Ectodermal cell (in vitro differentiated cells): ENCODE data around the gene APLNR. TPM values are rescaled to one million over a fixed set of nuclear protein-coding genes. Genes with fewer than 3 reads are reported as not detected.
"Not testable (repeated sequence)": the region's sequence is repeated elsewhere in the genome, so short reads cannot be mapped to it uniquely, and the experiment has no call there.

ENCODE experiments used
- H3K27ac ChIP-seq: 2 replicates; pipeline ENCODE4 v1.7.0; 2013; ENCODE audit warnings: mild to moderate bottlenecking, low read depth, low read length; ENCODE audit not compliant: insufficient read depth, poor library complexity, severe bottlenecking
- H3K27me3 ChIP-seq: 2 replicates; pipeline ENCODE4 v1.7.0; 2013; ENCODE audit warnings: mild to moderate bottlenecking, low read length; ENCODE audit not compliant: insufficient read depth, control insufficient read depth, poor library complexity, severe bottlenecking
- H3K36me3 ChIP-seq: one replicate; pipeline ENCODE4 v1.7.0; 2013; ENCODE audit warnings: low read length; ENCODE audit not compliant: control insufficient read depth, insufficient read depth
- H3K4me1 ChIP-seq: one replicate; pipeline ENCODE4 v1.7.0; 2013; ENCODE audit warnings: low read length; ENCODE audit not compliant: control insufficient read depth, insufficient read depth
- H3K4me3 ChIP-seq: 2 replicates; pipeline ENCODE4 v1.7.0; 2013; ENCODE audit warnings: low read depth, low read length, control low read depth; ENCODE audit not compliant: insufficient read depth
- H3K9me3 ChIP-seq: 2 replicates; pipeline ENCODE4 v1.7.0; 2013; ENCODE audit warnings: mild to moderate bottlenecking, low read length, moderate library complexity; ENCODE audit not compliant: control insufficient read depth
- WGBS, 2 experiments: methylation state at CpG; one replicate each; pipeline ENCODE4 v1.1.7; 2013; ENCODE audit warnings: missing lambda C conversion rate in 2 of 2; 5-methylcytosine and 5-hydroxymethylcytosine counted together
- polyA plus RNA-seq, 4 experiments: library from polyadenylated mRNA; stranded (reverse); fragments of 50-300 nt; gene quantifications; one replicate each; pipeline ENCODE4 v1.2.3, GENCODE V29; 2013

The APLNR gene
- polyA plus RNA-seq (2013, experiment 1 of 4) = 7.8 TPM
- polyA plus RNA-seq (2013, experiment 2 of 4) = 8.2 TPM
- polyA plus RNA-seq (2013, experiment 3 of 4) = 7.4 TPM
- polyA plus RNA-seq (2013, experiment 4 of 4) = 8.2 TPM

DNA sequence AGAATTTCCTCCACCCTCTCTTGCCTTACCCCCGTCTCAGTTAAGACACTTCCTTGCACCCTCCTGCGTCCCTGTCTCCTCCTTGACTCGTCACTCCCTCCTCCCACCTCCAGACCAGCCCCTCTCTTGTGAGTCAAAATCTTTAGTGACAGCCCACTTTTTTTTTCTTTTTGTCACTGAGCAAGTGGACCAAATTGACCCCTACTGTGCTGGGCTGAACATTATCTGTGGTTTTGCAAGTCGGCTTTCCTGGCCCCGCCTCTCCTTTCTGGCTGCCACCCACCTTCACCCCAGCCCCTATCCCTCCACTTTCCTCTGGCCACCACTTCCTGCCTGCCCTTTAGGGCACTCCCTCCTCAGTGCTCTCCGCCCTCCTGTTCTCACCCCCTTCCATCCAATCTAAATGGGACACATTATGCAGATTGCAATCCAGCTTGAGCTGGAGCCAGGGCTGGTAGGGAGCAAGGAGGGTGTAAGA, at the start of gene APLNR:
APLNR (minus strand) TSS at position 47 of the 478 bp plus-strand sequence. CDS start 246 bp downstream, outside the sequence.
- 41 to 48% methylated on average over 6 of the region's 6 CpGs for WGBS, 2 experiments
- Histone ChIP-seq H3K27me3 (no peaks in the 10 kb centered on the region), H3K36me3 (no peaks in the 10 kb centered on the region), H3K27ac (no peak within 1 kb of the TSS), H3K4me3 (no peak within 1 kb of the TSS), H3K9me3 (no peaks in the 10 kb centered on the region), H3K4me1 (peaks cover 51% of the 10 kb centered on the region)

DNA sequence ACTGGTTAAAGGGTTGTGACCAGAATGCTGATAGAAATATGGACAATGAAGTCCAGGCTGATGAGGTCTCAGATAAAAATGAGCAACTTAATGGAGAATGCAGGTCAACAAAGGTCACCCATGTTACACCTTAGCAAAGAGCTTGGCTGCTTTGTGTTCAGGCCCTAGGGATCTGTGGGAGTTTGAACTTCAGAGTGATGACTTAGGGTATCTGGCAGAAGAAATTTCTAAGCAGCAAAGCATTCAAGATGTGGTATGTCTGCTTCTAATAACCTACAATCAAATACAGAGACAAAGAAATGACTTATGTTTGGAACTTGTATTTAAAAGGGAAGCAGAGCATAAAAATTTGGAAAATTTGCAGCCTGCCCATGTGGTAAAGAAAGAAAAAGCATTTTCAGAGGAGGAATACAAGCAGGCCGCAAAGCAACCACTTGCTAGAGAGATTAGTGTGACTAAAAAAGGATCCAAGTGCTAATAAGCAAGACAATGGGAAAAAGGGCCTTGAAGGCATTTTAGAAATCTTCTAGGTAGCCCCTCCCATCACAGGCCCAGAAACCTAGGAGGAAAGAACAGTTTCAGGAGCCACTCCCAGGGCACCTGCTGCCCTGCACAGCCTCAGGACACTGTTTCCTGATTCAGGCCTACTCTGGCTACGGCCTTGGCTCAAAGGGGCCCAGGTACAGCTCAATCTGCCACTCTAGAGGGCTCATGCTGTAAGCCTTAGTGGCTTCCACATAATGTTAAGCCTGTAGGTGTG, 46.4 kb upstream of the APLNR start:
- Histone ChIP-seq H3K4me1 (peaks cover 6% of the 10 kb centered on the region), H3K27me3 (no peaks in the 10 kb centered on the region), H3K9me3 (no peaks in the 10 kb centered on the region), H3K4me3 (no peak overlapping the region), H3K36me3 (no peaks in the 10 kb centered on the region), H3K27ac (no peak overlapping the region)
- WGBS, 2 experiments = 65 to 72% methylated on average over 2 of the region's 2 CpGs

GRCh38 chr11:57281546-57281945, 44.5 kb upstream of the APLNR start:
- 86 to 97% methylated on average over 5 to 6 of the region's 6 CpGs for WGBS, 2 experiments
- not testable (repeated sequence) for H3K4me3 ChIP-seq, H3K27me3 ChIP-seq, H3K36me3 ChIP-seq, H3K4me1 ChIP-seq, H3K9me3 ChIP-seq, H3K27ac ChIP-seq

DNA sequence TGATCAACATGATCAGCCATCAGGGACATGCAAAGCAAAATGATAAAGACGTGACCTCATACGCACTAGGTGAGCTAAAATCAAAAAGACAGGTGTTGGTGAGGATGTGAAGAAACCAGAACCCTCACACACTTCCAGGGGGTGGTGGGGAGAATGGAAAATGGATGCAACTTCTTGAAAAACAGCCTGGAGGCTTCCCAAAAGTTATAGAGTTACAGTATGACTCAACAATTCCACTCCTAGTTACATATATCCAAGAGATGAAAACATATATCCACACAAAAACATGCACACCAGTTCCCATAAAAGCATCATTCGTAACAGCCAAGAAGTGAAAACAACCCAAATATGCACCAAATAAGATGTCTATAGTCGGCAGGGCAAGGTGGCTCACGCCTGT, 42.1 kb upstream of the APLNR start:
- Histone ChIP-seq H3K9me3 (no peaks in the 10 kb centered on the region), H3K4me3 (no peak overlapping the region), H3K27ac (no peak overlapping the region), H3K36me3 (no peaks in the 10 kb centered on the region), H3K4me1 (peaks cover 6% of the 10 kb centered on the region), H3K27me3 (peaks cover 5% of the 10 kb centered on the region)
- WGBS, 2 experiments = 93 to 97% methylated on average over 5 of the region's 5 CpGs

DNA sequence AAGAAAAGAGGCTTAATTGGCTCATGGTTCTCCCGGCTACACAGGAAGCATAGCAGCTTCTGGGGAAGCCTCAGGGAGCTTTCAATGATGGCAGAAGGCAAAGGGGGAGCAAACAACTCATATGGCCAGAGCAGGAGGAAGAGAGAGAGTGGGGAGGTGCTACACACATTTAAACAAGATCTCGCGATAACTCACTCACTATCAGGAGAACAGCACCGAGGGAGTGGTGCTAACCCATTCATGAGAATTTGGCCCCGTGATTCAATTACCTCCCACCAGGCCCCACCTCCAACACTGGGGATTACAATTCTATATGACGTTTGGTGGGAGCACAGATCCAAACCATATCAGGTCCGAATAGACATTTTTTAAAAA, 41.7 kb upstream of the APLNR start:
- WGBS, 2 experiments = 90 to 92% methylated on average over 7 of the region's 7 CpGs
- Histone ChIP-seq H3K9me3 (no peaks in the 10 kb centered on the region), H3K36me3 (no peaks in the 10 kb centered on the region), H3K27me3 (peaks cover 5% of the 10 kb centered on the region), H3K27ac (no peak overlapping the region), H3K4me3 (no peak overlapping the region), H3K4me1 (peaks cover 4% of the 10 kb centered on the region)

DNA sequence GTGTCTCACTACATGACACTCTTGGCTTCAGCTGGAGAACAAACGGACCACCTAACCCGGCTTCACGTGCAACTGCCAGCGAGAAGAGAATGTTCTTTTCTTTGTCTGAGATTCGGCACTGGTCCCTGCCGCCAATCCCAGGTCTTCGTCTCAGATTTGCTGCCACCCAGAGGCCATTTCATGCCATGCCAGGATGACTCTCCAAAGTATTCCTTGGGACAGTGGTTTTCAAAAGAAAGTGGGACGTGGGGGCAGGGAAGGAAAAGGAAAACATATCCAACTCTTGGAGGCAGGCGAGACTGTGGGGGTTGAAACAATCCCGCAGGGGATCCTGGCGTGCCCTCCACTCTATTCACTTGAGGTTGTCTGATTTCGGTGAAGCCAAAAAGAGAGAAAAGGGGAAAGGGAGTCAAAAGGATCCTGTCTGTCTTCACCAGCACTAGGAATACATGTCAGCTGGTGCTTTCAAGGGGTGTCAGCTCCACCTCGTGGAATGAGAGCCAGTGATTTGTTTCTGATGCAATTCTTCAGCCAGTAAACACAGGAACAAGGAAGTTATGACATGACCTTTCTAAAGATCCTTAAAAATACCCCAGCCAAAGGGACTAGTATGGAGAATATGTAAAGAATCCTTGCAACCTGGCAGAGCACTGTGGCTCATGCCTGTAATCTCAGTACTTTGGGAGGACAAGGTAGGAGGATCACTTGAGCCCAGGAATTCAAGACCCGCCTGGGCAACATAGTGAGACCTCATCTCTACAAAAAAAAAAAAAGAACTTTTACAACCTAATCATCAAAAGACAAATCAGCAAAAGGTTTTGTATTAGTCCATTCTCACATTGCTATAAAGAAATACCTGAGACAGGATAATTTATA, 41.0 kb upstream of the APLNR start:
- no peak overlapping the region for H3K27ac ChIP-seq
- H3K4me1 ChIP-seq = no peaks in the 10 kb centered on the region
- H3K36me3 ChIP-seq = no peaks in the 10 kb centered on the region
- peaks cover 5% of the 10 kb centered on the region for H3K27me3 ChIP-seq
- no peaks in the 10 kb centered on the region for H3K9me3 ChIP-seq
- 12% methylated on average over 14 of the region's 14 CpGs for WGBS, 2 experiments
- no peak overlapping the region for H3K4me3 ChIP-seq

DNA sequence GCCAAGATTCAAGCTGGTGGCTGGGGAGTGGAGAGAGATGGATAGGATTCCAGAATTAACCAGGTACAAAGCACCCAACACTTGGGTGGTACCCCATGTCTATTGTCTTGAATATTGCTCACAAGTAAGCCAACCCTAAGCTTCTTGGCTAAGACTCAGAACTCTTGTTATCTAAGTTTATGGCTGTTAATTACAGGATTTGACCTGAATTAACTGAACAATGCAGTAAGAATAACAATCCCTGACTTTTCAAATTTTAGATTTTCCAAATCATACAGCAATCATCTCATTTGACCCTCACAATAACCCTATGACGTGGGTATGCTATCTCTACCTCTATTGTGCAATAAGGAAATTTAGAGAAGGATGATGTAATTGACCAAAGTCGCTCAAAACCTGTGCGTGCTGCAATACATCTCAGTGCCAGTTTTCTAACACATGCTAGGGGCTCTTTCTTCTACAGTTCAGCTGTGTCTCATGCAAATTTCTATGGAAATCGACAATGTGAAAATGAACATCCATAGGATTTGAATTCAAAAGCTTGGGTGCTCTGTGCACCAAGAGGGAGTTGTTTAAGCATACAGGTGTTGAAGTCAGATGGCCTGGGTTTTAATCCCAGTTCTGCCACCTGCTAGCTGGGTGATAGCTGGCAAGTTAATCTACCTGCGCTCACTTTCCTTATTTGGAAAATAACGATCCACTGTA, 40.1 kb upstream of the APLNR start:
- Histone ChIP-seq H3K4me3 (no peak overlapping the region), H3K4me1 (no peaks in the 10 kb centered on the region), H3K27me3 (peaks cover 5% of the 10 kb centered on the region), H3K9me3 (no peaks in the 10 kb centered on the region), H3K36me3 (no peaks in the 10 kb centered on the region), H3K27ac (no peak overlapping the region)
- 82 to 91% methylated on average over 5 to 6 of the region's 6 CpGs for WGBS, 2 experiments

- Histone ChIP-seq H3K27ac (no peak overlapping the region), H3K36me3 (no peaks in the 10 kb centered on the region), H3K27me3 (peaks cover 5% of the 10 kb centered on the region), H3K4me1 (no peaks in the 10 kb centered on the region), H3K9me3 (no peaks in the 10 kb centered on the region), H3K4me3 (no peak overlapping the region)
- WGBS, 2 experiments = 89 to 95% methylated on average over 3 of the region's 3 CpGs
Measured at GRCh38 chr11:57276169-57276970, 39.3 kb upstream of the APLNR start.

GRCh38 chr11:57275582-57275981, 38.5 kb upstream of the APLNR start:
- Histone ChIP-seq H3K4me1 (no peaks in the 10 kb centered on the region), H3K27ac (no peak overlapping the region), H3K4me3 (no peak overlapping the region), H3K27me3 (peaks cover 5% of the 10 kb centered on the region), H3K36me3 (no peaks in the 10 kb centered on the region), H3K9me3 (no peaks in the 10 kb centered on the region)
- WGBS, 2 experiments = 94 to 95% methylated on average over 3 of the region's 3 CpGs
